Testis (tissue), 2 donors: ENCODE data around the gene SUSD6.

Experiments used
- POLR2A ChIP-seq: fragments of 450-650 bp; IDR thresholded peaks from one replicate; pipeline ENCODE4 v1.6.1; 2017; ENCODE audit warnings: antibody characterized with exemption, mild to moderate bottlenecking, moderate library complexity
- TF ChIP-seq, protein P1 (sequence below), 3 experiments: fragments of 450-650 bp in 2 of 3; fragments of 200-600 bp in 1 of 3; sonication (generic) in 1 of 3; IDR thresholded peaks; one replicate each; pipeline ENCODE4 v1.5.1; 2016 to 2019; ENCODE audit warnings: antibody characterized with exemption in 3 of 3, mild to moderate bottlenecking in 2 of 3, moderate library complexity in 1 of 3

DNA sequence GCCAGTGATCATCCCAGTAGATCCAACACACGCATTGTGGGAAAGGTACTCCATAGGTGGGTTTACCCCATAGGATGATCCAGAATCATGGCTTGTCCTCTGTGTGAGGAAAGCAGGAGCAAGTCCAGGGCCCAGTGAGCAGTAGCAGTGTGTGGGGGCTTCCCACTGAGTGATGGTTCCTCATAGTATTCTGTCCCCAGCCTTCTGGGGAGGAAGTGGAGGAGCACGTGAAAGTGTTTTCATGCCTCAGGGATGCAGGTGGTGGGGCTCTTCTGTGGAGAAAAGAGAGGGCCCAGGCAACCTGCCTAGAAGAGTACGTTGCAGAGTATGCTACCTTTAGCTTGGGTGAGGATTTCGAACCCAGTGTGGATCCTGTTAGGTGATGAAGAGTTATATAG lies 56.5 kb downstream of the SUSD6 start:
- TF ChIP-seq, protein P1, sequence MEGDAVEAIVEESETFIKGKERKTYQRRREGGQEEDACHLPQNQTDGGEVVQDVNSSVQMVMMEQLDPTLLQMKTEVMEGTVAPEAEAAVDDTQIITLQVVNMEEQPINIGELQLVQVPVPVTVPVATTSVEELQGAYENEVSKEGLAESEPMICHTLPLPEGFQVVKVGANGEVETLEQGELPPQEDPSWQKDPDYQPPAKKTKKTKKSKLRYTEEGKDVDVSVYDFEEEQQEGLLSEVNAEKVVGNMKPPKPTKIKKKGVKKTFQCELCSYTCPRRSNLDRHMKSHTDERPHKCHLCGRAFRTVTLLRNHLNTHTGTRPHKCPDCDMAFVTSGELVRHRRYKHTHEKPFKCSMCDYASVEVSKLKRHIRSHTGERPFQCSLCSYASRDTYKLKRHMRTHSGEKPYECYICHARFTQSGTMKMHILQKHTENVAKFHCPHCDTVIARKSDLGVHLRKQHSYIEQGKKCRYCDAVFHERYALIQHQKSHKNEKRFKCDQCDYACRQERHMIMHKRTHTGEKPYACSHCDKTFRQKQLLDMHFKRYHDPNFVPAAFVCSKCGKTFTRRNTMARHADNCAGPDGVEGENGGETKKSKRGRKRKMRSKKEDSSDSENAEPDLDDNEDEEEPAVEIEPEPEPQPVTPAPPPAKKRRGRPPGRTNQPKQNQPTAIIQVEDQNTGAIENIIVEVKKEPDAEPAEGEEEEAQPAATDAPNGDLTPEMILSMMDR (IDR thresholded peaks at IDR 0.05): no peak
- TF ChIP-seq POLR2A: no peak
